SK-N-SH treated with all-trans-retinoic acid at 6 μM for 48 hours (cell line): ENCODE measurements around the gene INSRR.

ENCODE experiments used
- ATAC-seq: fragments of 200-7000 bp; cut with Tn5 transposase; 3 replicates; pipeline ENCODE4 v1.9.1; 2020; ENCODE audit warnings: mild to moderate bottlenecking, moderate library complexity
- ARNTL ChIP-seq: fragments of 450-650 bp; formaldehyde crosslinking; IDR thresholded peaks from 2 replicates; pipeline ENCODE4 v1.5.0; 2020; ENCODE audit warnings: low read depth, mild to moderate bottlenecking, moderate library complexity, borderline replicate concordance
- BACH2 ChIP-seq: fragments of 250-450 bp; sonication (Bioruptor Pico); IDR thresholded peaks from 2 replicates; pipeline ENCODE4 v1.9.0; 2021; ENCODE audit warnings: mild to moderate bottlenecking, borderline replicate concordance
- CREB5 ChIP-seq: fragments of 250-450 bp; sonication (Bioruptor Pico); IDR thresholded peaks from 2 replicates; pipeline ENCODE4 v1.5.1; 2020; ENCODE audit warnings: low read depth, mild to moderate bottlenecking, moderate library complexity
- CSDC2 ChIP-seq: fragments of 250-450 bp; sonication (Bioruptor Pico); IDR thresholded peaks from 2 replicates; pipeline ENCODE4 v1.5.0; 2020; ENCODE audit warnings: mild to moderate bottlenecking, moderate library complexity
- CSRNP3 ChIP-seq: fragments of 250-450 bp; sonication (Bioruptor Pico); IDR thresholded peaks from 2 replicates; pipeline ENCODE4 v1.5.1; 2021; ENCODE audit warnings: mild to moderate bottlenecking, moderate library complexity
- GLIS3 ChIP-seq: fragments of 250-450 bp; sonication (Bioruptor Pico); IDR thresholded peaks from 2 replicates; pipeline ENCODE4 v1.5.0; 2020; ENCODE audit warnings: mild to moderate bottlenecking, moderate library complexity
- ISL1 ChIP-seq: fragments of 250-450 bp; sonication (Bioruptor Pico); IDR thresholded peaks from 2 replicates; pipeline ENCODE4 v2.1.2; 2022; ENCODE audit warnings: mild to moderate bottlenecking, moderate library complexity
- OSR1 ChIP-seq: fragments of 250-450 bp; sonication (Bioruptor Pico); IDR thresholded peaks from 2 replicates; pipeline ENCODE4 v1.8.0; 2022; ENCODE audit warnings: moderate library complexity, mild to moderate bottlenecking, inconsistent platforms
- PATZ1 ChIP-seq: fragments of 250-450 bp; sonication (Bioruptor Pico); IDR thresholded peaks from 2 replicates; pipeline ENCODE4 v1.8.0; 2020; ENCODE audit warnings: mild to moderate bottlenecking, moderate library complexity, borderline replicate concordance
- POU6F1 ChIP-seq: fragments of 250-450 bp; sonication (Bioruptor Pico); IDR thresholded peaks from 2 replicates; pipeline ENCODE4 v1.8.0; 2021; ENCODE audit warnings: low read depth, mild to moderate bottlenecking, moderate library complexity, borderline replicate concordance
- PPARA ChIP-seq: fragments of 250-450 bp; sonication (Bioruptor Pico); IDR thresholded peaks from 2 replicates; pipeline ENCODE4 v1.5.0; 2020; ENCODE audit warnings: mild to moderate bottlenecking, borderline replicate concordance
- RARB ChIP-seq: fragments of 250-450 bp; sonication (Bioruptor Pico); IDR thresholded peaks from 2 replicates; pipeline ENCODE4 v1.8.0; 2021; ENCODE audit warnings: mild to moderate bottlenecking, moderate library complexity
- SNAI2 ChIP-seq: fragments of 250-450 bp; sonication (Bioruptor Pico); IDR thresholded peaks from 2 replicates; pipeline ENCODE4 v1.5.0; 2020; ENCODE audit warnings: mild to moderate bottlenecking, moderate library complexity
- TCF4 ChIP-seq: fragments of 250-450 bp; sonication (Bioruptor Pico); IDR thresholded peaks from 2 replicates; pipeline ENCODE4 v1.8.0; 2021; ENCODE audit warnings: mild to moderate bottlenecking, moderate library complexity, borderline replicate concordance
- TOX ChIP-seq: fragments of 250-450 bp; sonication (Bioruptor Pico); IDR thresholded peaks from 2 replicates; pipeline ENCODE4 v1.8.0; 2021; ENCODE audit warnings: mild to moderate bottlenecking, moderate library complexity, borderline replicate concordance
- TSHZ2 ChIP-seq: fragments of 250-450 bp; sonication (Bioruptor Pico); IDR thresholded peaks from 2 replicates; pipeline ENCODE4 v1.5.0; 2020; ENCODE audit warnings: mild to moderate bottlenecking, moderate library complexity
- ZC3H10 ChIP-seq: fragments of 250-450 bp; sonication (Bioruptor Pico); IDR thresholded peaks from 2 replicates; pipeline ENCODE4 v1.5.1; 2021; ENCODE audit warnings: mild to moderate bottlenecking, moderate library complexity
- ZFP3 ChIP-seq: fragments of 250-450 bp; sonication (Bioruptor Pico); IDR thresholded peaks from 2 replicates; pipeline ENCODE4 v1.5.0; 2020; ENCODE audit warnings: mild to moderate bottlenecking, moderate library complexity
- ZFP30 ChIP-seq: fragments of 450-650 bp; formaldehyde crosslinking; IDR thresholded peaks from 2 replicates; pipeline ENCODE4 v1.5.0; 2022; ENCODE audit warnings: mild to moderate bottlenecking, moderate library complexity
- ZNF565 ChIP-seq: fragments of 450-650 bp; formaldehyde crosslinking; conservative IDR thresholded peaks from 2 replicates; pipeline ENCODE4 v1.5.0; 2020; ENCODE audit warnings: low read depth, mild to moderate bottlenecking, moderate library complexity
- ZNF70 ChIP-seq: fragments of 450-650 bp; formaldehyde crosslinking; IDR thresholded peaks from 2 replicates; pipeline ENCODE4 v1.5.0; 2020; ENCODE audit warnings: mild to moderate bottlenecking, moderate library complexity
- ZNF8 ChIP-seq: fragments of 450-650 bp; formaldehyde crosslinking; IDR thresholded peaks from 2 replicates; pipeline ENCODE4 v1.5.0; 2020; ENCODE audit warnings: mild to moderate bottlenecking, moderate library complexity

INSRR gene

GRCh38 chr1:156848461-156849150 lies 10.3 kb downstream of the INSRR start:
- ATAC-seq: no peak
- TF ChIP-seq ZNF8 (CRISPR knock-in tag) (no peak), PATZ1 (CRISPR knock-in tag) (no peak), BACH2 (CRISPR knock-in tag) (no peak), POU6F1 (no peak), OSR1 (no peak)

- TF ChIP-seq CSRNP3 (CRISPR knock-in tag): no peak
- no peak for ATAC-seq
Measured at GRCh38 chr1:156847591-156848460, 11.1 kb downstream of the INSRR start.

- TF ChIP-seq ZNF565 (CRISPR knock-in tag): no peak
- TF ChIP-seq PPARA (CRISPR knock-in tag): no peak
- no peak for TF ChIP-seq ZFP30 (CRISPR knock-in tag)
- TF ChIP-seq CSRNP3 (CRISPR knock-in tag): no peak
- no peak for TF ChIP-seq SNAI2
- TF ChIP-seq CSDC2 (CRISPR knock-in tag): no peak
- no peak for TF ChIP-seq ZNF70 (CRISPR knock-in tag)
- no peak for TF ChIP-seq GLIS3 (CRISPR knock-in tag)
- no peak for TF ChIP-seq BACH2 (CRISPR knock-in tag)
- no peak for TF ChIP-seq ARNTL (CRISPR knock-in tag)
- no peak for TF ChIP-seq CREB5 (CRISPR knock-in tag)
- no peak for TF ChIP-seq TSHZ2 (CRISPR knock-in tag)
- TF ChIP-seq ISL1 (CRISPR knock-in tag): no peak
- TF ChIP-seq ZC3H10 (CRISPR knock-in tag): no peak
- TF ChIP-seq ZNF8 (CRISPR knock-in tag): no peak
- TF ChIP-seq TCF4 (CRISPR knock-in tag): no peak
- no peak for TF ChIP-seq PATZ1 (CRISPR knock-in tag)
- TF ChIP-seq ZFP3 (CRISPR knock-in tag): no peak
- no peak for TF ChIP-seq RARB
- no peak for TF ChIP-seq TOX (CRISPR knock-in tag)
- ATAC-seq: no peak
Measured at GRCh38 chr1:156846643-156847042, 12.3 kb downstream of the INSRR start.
